Measurements from ENCODE around the gene REXO1. TPM values are rescaled to one million over a fixed set of nuclear protein-coding genes. Genes with fewer than 3 reads are reported as not detected.
"Not testable (repeated sequence)": the region's sequence is repeated elsewhere in the genome, so short reads cannot be mapped to it uniquely, and the experiment has no call there.

Gene REXO1
- total and polyA plus RNA-seq, 2 experiments from 2014 or later = 20.2 to 90.1 TPM

DNA sequence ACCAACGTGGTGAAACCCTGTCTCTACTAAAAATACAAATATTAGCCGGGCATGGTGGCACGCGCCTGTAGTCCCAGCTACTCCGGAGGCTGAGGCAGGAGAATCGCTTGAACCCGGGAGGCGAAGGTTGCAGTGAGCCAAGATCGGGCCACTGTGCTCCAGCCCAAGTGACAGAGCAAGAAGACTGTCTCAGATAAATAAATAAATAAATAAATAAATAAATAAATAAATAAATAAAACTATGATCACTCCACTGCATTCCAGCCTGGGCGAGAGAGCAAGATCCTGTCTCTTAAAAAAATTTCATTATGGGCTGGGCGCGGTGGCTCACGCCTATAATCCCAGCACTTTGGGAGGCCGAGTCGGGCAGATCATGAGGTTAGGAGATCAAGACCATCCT, 38.1 kb upstream of the REXO1 start:
- not testable (repeated sequence) for H3K4me3 ChIP-seq

GRCh38 chr19:1885398-1886119, 37.3 kb upstream of the REXO1 start, which contains the start of gene ABHD17A:
TSS of gene ABHD17A (minus strand) at chr19:1885496. CDS start at chr19:1881566, 3,930 bp downstream.
- TF ChIP-seq POLR2AphosphoS5 (IDR thresholded peaks at IDR 0.05; ENCODE audit: low read depth) = peak; percentile 87
- TF ChIP-seq CREB1 (CRISPR knock-in tag; IDR thresholded peaks at IDR 0.05; ENCODE audit: low read depth) = peak; percentile 94
- TF ChIP-seq, protein P1, sequence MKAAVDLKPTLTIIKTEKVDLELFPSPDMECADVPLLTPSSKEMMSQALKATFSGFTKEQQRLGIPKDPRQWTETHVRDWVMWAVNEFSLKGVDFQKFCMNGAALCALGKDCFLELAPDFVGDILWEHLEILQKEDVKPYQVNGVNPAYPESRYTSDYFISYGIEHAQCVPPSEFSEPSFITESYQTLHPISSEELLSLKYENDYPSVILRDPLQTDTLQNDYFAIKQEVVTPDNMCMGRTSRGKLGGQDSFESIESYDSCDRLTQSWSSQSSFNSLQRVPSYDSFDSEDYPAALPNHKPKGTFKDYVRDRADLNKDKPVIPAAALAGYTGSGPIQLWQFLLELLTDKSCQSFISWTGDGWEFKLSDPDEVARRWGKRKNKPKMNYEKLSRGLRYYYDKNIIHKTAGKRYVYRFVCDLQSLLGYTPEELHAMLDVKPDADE (IDR thresholded peaks at IDR 0.05) = 0 out of 2 replicates have a peak, but pooled peaks have one; percentile 41
- H3K36me3 ChIP-seq (ENCODE audit: insufficient read depth); H3K9me3 Mint-ChIP-seq; H3K36me3 Mint-ChIP-seq (ENCODE audit: low read depth); H3K9me2 ChIP-seq (ENCODE audit: insufficient read depth); H3F3A ChIP-seq (replicated peaks; ENCODE audit: low read depth); H2AFZ ChIP-seq; H3K27me3 ChIP-seq (ENCODE audit: insufficient read depth); H3K27ac ChIP-seq (ENCODE audit: low read depth): not testable (repeated sequence)
- peak; percentile 74 for ATAC-seq
- peak within 1 kb of the TSS; percentile 89 for H3K4me3 ChIP-seq
- peak within 1 kb of the TSS; percentile 98 for H3K4me2 ChIP-seq
- H3K4me1 ChIP-seq (ENCODE audit: insufficient read depth) = peaks cover 14% of the 10 kb centered on the region; the same call in 1 of the 2 replicates
- peaks cover 27% of the 10 kb centered on the region for H3K79me2 ChIP-seq (replicated peaks; ENCODE audit: insufficient read depth)
- peaks cover 16% of the 10 kb centered on the region for H4K20me1 ChIP-seq (replicated peaks; ENCODE audit: insufficient read depth)
- H3K4me1 Mint-ChIP-seq = peaks cover 31% of the 10 kb centered on the region
- peaks cover 11% of the 10 kb centered on the region for H3K27me3 Mint-ChIP-seq (ENCODE audit: insufficient read depth, low read depth, poor library complexity)
- H3K4me3 Mint-ChIP-seq = peak within 1 kb of the TSS; percentile 91
- peak within 1 kb of the TSS; percentile 40 for H3K27ac Mint-ChIP-seq
- peak; percentile 95 for DNase-seq (ENCODE audit: low spot score)

More for the DNA sequence above, 38.1 kb upstream of the REXO1 start:
- not testable (repeated sequence) for H3K4me3 Mint-ChIP-seq; ATAC-seq; H3K36me3 ChIP-seq (ENCODE audit: insufficient read depth); H2AFZ ChIP-seq; DNase-seq (ENCODE audit: low spot score); H3K27me3 ChIP-seq (ENCODE audit: insufficient read depth); H3F3A ChIP-seq (replicated peaks; ENCODE audit: low read depth); H3K27ac Mint-ChIP-seq; H3K4me2 ChIP-seq; H3K9me2 ChIP-seq (ENCODE audit: insufficient read depth); H3K36me3 Mint-ChIP-seq (ENCODE audit: low read depth); H3K27ac ChIP-seq (ENCODE audit: low read depth); H3K9me3 Mint-ChIP-seq
- Histone ChIP-seq H3K4me1 (ENCODE audit: insufficient read depth) (peaks cover 14% of the 10 kb centered on the region; the same call in 1 of the 2 replicates), H4K20me1 (replicated peaks; ENCODE audit: insufficient read depth) (peaks cover 16% of the 10 kb centered on the region), H3K79me2 (replicated peaks; ENCODE audit: insufficient read depth) (peaks cover 27% of the 10 kb centered on the region)
- H3K4me1 Mint-ChIP-seq = peaks cover 31% of the 10 kb centered on the region
- peaks cover 11% of the 10 kb centered on the region for H3K27me3 Mint-ChIP-seq (ENCODE audit: insufficient read depth, low read depth, poor library complexity)

DNA sequence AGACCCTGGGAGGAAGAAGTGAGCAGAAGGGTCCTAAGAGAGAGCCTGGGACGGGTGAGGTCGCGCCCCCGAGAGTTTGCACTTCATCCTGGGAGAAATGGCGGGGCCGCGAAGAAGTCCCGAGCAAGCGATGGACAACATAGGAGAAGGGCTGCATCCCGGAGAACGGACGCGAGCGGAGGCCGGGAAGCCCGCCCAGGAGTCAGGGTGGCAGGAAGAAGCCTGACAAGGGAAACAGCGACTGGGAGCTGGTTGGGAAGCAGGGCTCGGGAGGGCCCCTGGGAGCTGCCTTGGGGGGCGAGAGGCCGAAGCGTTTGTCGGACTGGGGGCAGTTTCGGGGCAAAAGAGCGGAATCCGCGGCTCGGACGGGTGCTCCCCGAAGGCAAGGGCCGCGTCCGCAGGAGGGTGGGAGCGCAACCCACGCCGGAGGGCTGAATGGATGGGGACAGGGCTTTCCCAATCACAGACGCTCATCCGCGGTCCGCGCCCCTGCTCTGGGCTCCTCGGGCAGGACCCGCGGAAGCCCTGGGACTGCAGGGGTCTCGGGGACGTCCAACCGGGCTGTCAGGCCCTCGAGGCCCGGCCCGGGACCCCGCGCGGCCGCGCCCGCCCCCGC, 36.5 kb upstream of the REXO1 start:
- Histone ChIP-seq H2AFZ (no peak overlapping the region), H3K4me1 (ENCODE audit: insufficient read depth) (peaks cover 14% of the 10 kb centered on the region; the same call in 1 of the 2 replicates), H3F3A (replicated peaks; ENCODE audit: low read depth) (peaks cover 5% of the 10 kb centered on the region), H3K4me2 (peak overlapping the region; percentile 98), H3K4me3 (peak overlapping the region; percentile 89), H4K20me1 (replicated peaks; ENCODE audit: insufficient read depth) (peaks cover 16% of the 10 kb centered on the region), H3K36me3 (ENCODE audit: insufficient read depth) (no peaks in the 10 kb centered on the region), H3K79me2 (replicated peaks; ENCODE audit: insufficient read depth) (peaks cover 27% of the 10 kb centered on the region), H3K27me3 (ENCODE audit: insufficient read depth) (no peaks in the 10 kb centered on the region), H3K27ac (ENCODE audit: low read depth) (no peak overlapping the region), H3K9me2 (ENCODE audit: insufficient read depth) (no peaks in the 10 kb centered on the region)
- DNase-seq (ENCODE audit: low spot score) (no peak), ATAC-seq (peak; percentile 16)
- Mint-ChIP-seq H3K9me3 (no peaks in the 10 kb centered on the region; the same call in 2 of the 3 replicates), H3K4me3 (peak overlapping the region; percentile 91), H3K27me3 (ENCODE audit: insufficient read depth, low read depth, poor library complexity) (peaks cover 11% of the 10 kb centered on the region), H3K27ac (peak overlapping the region; percentile 40), H3K36me3 (ENCODE audit: low read depth) (no peaks in the 10 kb centered on the region; the same call in 2 of the 3 replicates), H3K4me1 (peaks cover 31% of the 10 kb centered on the region)
- TF ChIP-seq, protein P2, sequence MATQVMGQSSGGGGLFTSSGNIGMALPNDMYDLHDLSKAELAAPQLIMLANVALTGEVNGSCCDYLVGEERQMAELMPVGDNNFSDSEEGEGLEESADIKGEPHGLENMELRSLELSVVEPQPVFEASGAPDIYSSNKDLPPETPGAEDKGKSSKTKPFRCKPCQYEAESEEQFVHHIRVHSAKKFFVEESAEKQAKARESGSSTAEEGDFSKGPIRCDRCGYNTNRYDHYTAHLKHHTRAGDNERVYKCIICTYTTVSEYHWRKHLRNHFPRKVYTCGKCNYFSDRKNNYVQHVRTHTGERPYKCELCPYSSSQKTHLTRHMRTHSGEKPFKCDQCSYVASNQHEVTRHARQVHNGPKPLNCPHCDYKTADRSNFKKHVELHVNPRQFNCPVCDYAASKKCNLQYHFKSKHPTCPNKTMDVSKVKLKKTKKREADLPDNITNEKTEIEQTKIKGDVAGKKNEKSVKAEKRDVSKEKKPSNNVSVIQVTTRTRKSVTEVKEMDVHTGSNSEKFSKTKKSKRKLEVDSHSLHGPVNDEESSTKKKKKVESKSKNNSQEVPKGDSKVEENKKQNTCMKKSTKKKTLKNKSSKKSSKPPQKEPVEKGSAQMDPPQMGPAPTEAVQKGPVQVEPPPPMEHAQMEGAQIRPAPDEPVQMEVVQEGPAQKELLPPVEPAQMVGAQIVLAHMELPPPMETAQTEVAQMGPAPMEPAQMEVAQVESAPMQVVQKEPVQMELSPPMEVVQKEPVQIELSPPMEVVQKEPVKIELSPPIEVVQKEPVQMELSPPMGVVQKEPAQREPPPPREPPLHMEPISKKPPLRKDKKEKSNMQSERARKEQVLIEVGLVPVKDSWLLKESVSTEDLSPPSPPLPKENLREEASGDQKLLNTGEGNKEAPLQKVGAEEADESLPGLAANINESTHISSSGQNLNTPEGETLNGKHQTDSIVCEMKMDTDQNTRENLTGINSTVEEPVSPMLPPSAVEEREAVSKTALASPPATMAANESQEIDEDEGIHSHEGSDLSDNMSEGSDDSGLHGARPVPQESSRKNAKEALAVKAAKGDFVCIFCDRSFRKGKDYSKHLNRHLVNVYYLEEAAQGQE (IDR thresholded peaks at IDR 0.05; ENCODE audit: unreplicated experiment) = no peak
